ENCODE results near the gene IGSF9.
"Not testable (repeated sequence)": the region's sequence is repeated elsewhere in the genome, so short reads cannot be mapped to it uniquely, and the experiment has no call there.

The IGSF9 gene

GRCh38 chr1:159918352-159919200, 26.8 kb downstream of the IGSF9 start:
- DNase-seq = no peak

GRCh38 chr1:159917533-159918351, 27.7 kb downstream of the IGSF9 start:
- DNase-seq = no peak

- no peak for DNase-seq
These were observed 29.0 kb downstream of the IGSF9 start for GRCh38 chr1:159916242-159917051.

- DNase-seq = no peak
These were observed 29.7 kb downstream of the IGSF9 start for GRCh38 chr1:159915571-159916241.

GRCh38 chr1:159914252-159915018, 31.0 kb downstream of the IGSF9 start:
- DNase-seq = no peak

GRCh38 chr1:159913451-159914192, 31.8 kb downstream of the IGSF9 start:
- DNase-seq = no peak

- DNase-seq = no peak
These were observed 33.9 kb downstream of the IGSF9 start for GRCh38 chr1:159911326-159912070.

- DNase-seq = no peak
These were observed 37.1 kb downstream of the IGSF9 start for GRCh38 chr1:159908031-159908940.

- DNase-seq = no peak
These were observed 38.5 kb downstream of the IGSF9 start for GRCh38 chr1:159906960-159907359.

GRCh38 chr1:159904036-159904435, 41.4 kb downstream of the IGSF9 start:
- not testable (repeated sequence) for DNase-seq

- DNase-seq = no peak
These were observed 42.9 kb downstream of the IGSF9 start for GRCh38 chr1:159902541-159902940.

- DNase-seq = no peak
These were observed 44.6 kb downstream of the IGSF9 start for GRCh38 chr1:159900755-159901360.

GRCh38 chr1:159900086-159900680, 45.2 kb downstream of the IGSF9 start, which contains the start of gene CFAP45:
Gene CFAP45 (minus strand): TSS chr1:159900165. CDS start chr1:159900098, 67 bp downstream.
- no peak for DNase-seq

GRCh38 chr1:159899634-159900033, 45.8 kb downstream of the IGSF9 start:
- DNase-seq = not testable (repeated sequence)

- no peak for DNase-seq
These were observed 46.9 kb downstream of the IGSF9 start for GRCh38 chr1:159898527-159898926.

GRCh38 chr1:159897962-159898361, 47.5 kb downstream of the IGSF9 start:
- no peak for DNase-seq

GRCh38 chr1:159896546-159896930, 48.9 kb downstream of the IGSF9 start:
- DNase-seq = no peak

Data from activated CD8-positive, alpha-beta memory T cell treated with anti-CD3 and anti-CD28 coated beads, Interleukin-2, amount 50 U/mL, for 48 hours (primary cell).